ENCODE data around the gene STK32B. TPM values are rescaled to one million over a fixed set of nuclear protein-coding genes. Genes with fewer than 3 reads are reported as not detected.
"Not testable (repeated sequence)": the region's sequence is repeated elsewhere in the genome, so short reads cannot be mapped to it uniquely, and the experiment has no call there.

The STK32B gene
- total RNA-seq, 1 donor from 2014 or later, result 46.9 TPM

DNA sequence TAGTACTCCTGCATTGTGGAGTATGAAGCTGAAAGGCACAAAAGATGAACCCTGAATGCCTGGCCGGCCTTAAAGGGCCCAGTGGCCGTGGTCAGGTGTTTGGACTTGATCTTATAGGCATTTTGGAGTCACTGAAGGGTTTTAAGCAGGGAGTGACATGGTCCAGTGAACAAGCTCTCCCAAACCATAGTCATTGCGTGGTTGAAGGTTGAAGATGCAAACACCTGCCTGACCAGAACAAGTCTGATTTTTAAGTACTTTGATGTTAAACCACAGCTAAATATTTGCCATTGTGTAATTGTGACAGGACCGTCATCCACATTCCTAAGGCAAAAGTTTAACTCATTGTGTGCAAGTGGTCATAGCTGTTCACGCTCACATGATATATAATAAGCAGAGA is 3.3 kb downstream of the STK32B start:
- Mint-ChIP-seq H3K4me1 (ENCODE audit: unreplicated experiment) (peaks cover 35% of the 10 kb centered on the region), H3K9me3 (ENCODE audit: unreplicated experiment) (no peaks in the 10 kb centered on the region), H3K27ac (ENCODE audit: unreplicated experiment) (peak overlapping the region; percentile 23), H3K27me3 (ENCODE audit: unreplicated experiment) (no peaks in the 10 kb centered on the region), H3K36me3 (ENCODE audit: unreplicated experiment) (peaks cover 14% of the 10 kb centered on the region), H3K4me3 (ENCODE audit: unreplicated experiment) (no peak overlapping the region)
- DNase-seq (ENCODE audit: extremely low spot score, unreplicated experiment), result peak; percentile 59
- TF ChIP-seq, protein P1, sequence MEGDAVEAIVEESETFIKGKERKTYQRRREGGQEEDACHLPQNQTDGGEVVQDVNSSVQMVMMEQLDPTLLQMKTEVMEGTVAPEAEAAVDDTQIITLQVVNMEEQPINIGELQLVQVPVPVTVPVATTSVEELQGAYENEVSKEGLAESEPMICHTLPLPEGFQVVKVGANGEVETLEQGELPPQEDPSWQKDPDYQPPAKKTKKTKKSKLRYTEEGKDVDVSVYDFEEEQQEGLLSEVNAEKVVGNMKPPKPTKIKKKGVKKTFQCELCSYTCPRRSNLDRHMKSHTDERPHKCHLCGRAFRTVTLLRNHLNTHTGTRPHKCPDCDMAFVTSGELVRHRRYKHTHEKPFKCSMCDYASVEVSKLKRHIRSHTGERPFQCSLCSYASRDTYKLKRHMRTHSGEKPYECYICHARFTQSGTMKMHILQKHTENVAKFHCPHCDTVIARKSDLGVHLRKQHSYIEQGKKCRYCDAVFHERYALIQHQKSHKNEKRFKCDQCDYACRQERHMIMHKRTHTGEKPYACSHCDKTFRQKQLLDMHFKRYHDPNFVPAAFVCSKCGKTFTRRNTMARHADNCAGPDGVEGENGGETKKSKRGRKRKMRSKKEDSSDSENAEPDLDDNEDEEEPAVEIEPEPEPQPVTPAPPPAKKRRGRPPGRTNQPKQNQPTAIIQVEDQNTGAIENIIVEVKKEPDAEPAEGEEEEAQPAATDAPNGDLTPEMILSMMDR (IDR thresholded peaks at IDR 0.05), result no peak

DNA sequence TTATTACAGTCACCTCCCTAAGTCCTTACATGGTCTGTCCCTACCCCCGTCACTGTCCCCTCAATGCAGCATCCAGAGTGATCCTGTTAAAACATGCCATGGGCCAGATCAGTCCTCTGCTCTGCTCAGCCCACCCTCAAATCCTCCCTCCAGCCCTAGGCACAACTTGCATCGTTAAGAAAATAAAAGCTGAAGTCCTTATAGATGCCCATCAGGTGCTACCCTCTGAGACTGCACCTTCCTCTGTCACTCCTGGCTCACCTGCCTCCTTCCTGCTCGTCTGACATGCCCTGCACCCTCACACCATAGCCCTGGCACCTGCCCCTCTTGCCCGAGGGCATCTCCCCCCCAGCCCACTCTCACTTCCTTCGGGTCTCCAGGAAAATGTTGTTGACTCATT is 4.1 kb downstream of the STK32B start:
- H3K36me3 Mint-ChIP-seq (ENCODE audit: unreplicated experiment), result peaks cover 21% of the 10 kb centered on the region
- H3K4me1 Mint-ChIP-seq (ENCODE audit: unreplicated experiment), result peaks cover 33% of the 10 kb centered on the region
- H3K27ac Mint-ChIP-seq (ENCODE audit: unreplicated experiment), result no peak overlapping the region
- TF ChIP-seq, protein P1 (IDR thresholded peaks at IDR 0.05), result no peak
- DNase-seq (ENCODE audit: extremely low spot score, unreplicated experiment), result peak; percentile 59
- H3K9me3 Mint-ChIP-seq (ENCODE audit: unreplicated experiment), result peaks cover 3% of the 10 kb centered on the region
- H3K27me3 Mint-ChIP-seq (ENCODE audit: unreplicated experiment), result no peaks in the 10 kb centered on the region
- no peak overlapping the region for H3K4me3 Mint-ChIP-seq (ENCODE audit: unreplicated experiment)

DNA sequence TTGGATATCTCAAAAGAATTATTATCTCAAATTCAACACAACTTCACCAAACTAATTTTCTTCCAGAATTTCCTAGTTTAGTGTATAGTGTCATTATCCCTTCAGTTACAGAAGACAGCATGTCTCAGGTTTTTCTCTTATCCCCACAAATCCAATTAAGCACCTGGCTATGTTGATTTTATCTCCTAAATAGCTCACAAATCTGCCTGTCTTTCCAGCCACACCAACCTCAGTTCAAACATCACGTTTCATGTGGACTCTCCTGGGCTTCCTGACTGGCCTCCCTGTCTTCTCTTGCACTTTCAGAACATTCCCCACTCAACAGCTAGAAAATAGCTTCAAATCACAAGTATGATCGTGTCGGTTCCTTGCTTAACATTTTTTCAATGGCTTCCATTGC is 14.8 kb downstream of the STK32B start:
- Mint-ChIP-seq H3K4me3 (ENCODE audit: unreplicated experiment) (no peak overlapping the region), H3K36me3 (ENCODE audit: unreplicated experiment) (peaks cover 20% of the 10 kb centered on the region), H3K27ac (ENCODE audit: unreplicated experiment) (no peak overlapping the region), H3K4me1 (ENCODE audit: unreplicated experiment) (peaks cover 12% of the 10 kb centered on the region), H3K9me3 (ENCODE audit: unreplicated experiment) (peaks cover 7% of the 10 kb centered on the region), H3K27me3 (ENCODE audit: unreplicated experiment) (no peaks in the 10 kb centered on the region)
- no peak for DNase-seq (ENCODE audit: extremely low spot score, unreplicated experiment)
- TF ChIP-seq, protein P1 (IDR thresholded peaks at IDR 0.05), result no peak

DNA sequence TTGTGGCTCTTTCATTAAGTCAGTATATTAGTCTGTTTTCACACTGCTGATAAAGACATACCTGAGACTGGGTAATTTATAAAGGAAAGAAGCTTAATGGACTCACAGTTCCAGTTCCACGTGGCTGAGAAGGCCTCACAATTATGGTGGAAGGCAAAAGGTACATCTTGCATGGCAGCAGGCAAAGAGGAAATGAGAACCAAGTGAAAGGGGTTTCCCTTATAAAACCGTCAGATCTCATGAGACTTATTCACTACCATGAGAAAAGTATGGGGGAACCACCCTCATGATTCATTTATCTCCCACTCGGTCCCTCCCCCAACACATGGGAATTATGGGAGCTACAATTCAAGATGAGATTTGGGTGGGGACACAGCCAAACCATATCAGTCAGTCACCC is 15.7 kb downstream of the STK32B start:
- Mint-ChIP-seq H3K4me1 (ENCODE audit: unreplicated experiment) (peaks cover 16% of the 10 kb centered on the region), H3K36me3 (ENCODE audit: unreplicated experiment) (peaks cover 15% of the 10 kb centered on the region)
- H3K9me3 Mint-ChIP-seq (ENCODE audit: unreplicated experiment); H3K27me3 Mint-ChIP-seq (ENCODE audit: unreplicated experiment); DNase-seq (ENCODE audit: extremely low spot score, unreplicated experiment); H3K4me3 Mint-ChIP-seq (ENCODE audit: unreplicated experiment); H3K27ac Mint-ChIP-seq (ENCODE audit: unreplicated experiment): not testable (repeated sequence)

DNA sequence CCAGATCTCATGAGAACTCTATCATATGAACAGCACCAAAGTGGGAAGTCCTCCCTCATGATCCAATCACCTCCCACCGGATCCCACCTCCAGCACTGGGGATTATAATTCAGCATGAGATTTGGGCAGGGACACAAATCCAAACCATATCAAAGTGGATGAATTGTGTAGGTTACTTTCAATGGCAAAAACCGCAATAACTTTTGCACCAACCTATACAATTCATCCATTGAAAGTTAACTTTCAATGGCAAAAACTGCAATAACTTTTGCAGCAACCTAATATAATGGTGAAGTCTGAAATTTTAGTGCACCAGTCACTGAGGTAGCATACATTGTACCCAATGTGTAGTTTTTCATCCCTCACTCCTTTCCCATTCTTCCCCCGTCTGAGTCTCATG is 16.6 kb downstream of the STK32B start:
- TF ChIP-seq, protein P1 (IDR thresholded peaks at IDR 0.05), result no peak
- H3K27me3 Mint-ChIP-seq (ENCODE audit: unreplicated experiment), result no peaks in the 10 kb centered on the region

DNA sequence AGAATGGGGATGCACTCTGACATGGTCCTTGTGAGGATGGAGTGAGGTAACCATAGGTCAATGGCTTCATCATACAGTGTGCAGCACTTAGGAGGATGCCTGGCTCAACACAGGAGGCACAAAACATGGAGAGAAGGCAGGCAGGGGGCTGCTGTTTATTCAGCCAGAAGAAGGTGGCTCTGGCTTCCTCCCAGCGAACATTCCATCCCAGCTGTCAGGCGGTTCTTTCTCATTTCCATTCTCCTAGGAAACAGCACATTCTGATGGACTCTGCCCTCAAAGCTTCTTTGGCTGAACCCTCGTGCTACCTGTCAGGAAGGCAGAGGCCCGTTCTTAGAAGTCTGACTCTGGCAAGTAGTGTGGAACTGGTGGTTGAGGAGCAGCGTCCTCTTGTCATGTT is 18.6 kb downstream of the STK32B start:
- no peak for DNase-seq (ENCODE audit: extremely low spot score, unreplicated experiment)
- TF ChIP-seq, protein P1 (IDR thresholded peaks at IDR 0.05), result no peak
- no peaks in the 10 kb centered on the region for H3K9me3 Mint-ChIP-seq (ENCODE audit: unreplicated experiment)
- H3K36me3 Mint-ChIP-seq (ENCODE audit: unreplicated experiment), result peaks cover 13% of the 10 kb centered on the region
- no peak overlapping the region for H3K4me3 Mint-ChIP-seq (ENCODE audit: unreplicated experiment)
- H3K4me1 Mint-ChIP-seq (ENCODE audit: unreplicated experiment), result peaks cover 24% of the 10 kb centered on the region
- H3K27ac Mint-ChIP-seq (ENCODE audit: unreplicated experiment), result peak overlapping the region; percentile 8
- no peaks in the 10 kb centered on the region for H3K27me3 Mint-ChIP-seq (ENCODE audit: unreplicated experiment)

More for the DNA sequence above, 16.6 kb downstream of the STK32B start:
- Mint-ChIP-seq H3K4me3 (ENCODE audit: unreplicated experiment) (no peak overlapping the region), H3K4me1 (ENCODE audit: unreplicated experiment) (peaks cover 14% of the 10 kb centered on the region), H3K27ac (ENCODE audit: unreplicated experiment) (no peak overlapping the region), H3K36me3 (ENCODE audit: unreplicated experiment) (peaks cover 11% of the 10 kb centered on the region), H3K9me3 (ENCODE audit: unreplicated experiment) (no peaks in the 10 kb centered on the region)
- no peak for DNase-seq (ENCODE audit: extremely low spot score, unreplicated experiment)
